ENCODE results near the gene DYRK1B.

The DYRK1B gene

DNA sequence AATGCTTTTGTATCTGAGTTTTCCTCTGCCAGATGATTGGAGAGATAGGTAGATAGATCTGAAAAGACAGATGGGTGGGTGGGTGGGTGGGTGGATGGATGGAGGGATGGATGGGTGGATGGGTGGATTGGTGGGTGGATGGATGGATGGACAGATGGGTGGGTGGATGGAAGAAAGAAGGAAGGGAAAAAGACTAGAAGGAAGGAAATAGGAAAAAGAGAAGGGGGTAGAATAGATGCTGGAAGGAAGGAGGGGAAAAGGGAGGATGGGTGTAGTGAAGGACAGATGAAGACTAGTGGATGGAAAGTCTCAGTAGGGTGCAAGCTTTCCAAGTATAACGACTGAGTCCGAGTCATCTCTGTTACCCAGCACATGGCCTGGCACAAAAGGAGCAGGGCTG, 31.2 kb upstream of the DYRK1B start:
- FAIRE-seq (no peak), DNase-seq (ENCODE audit: extremely low spot score, insufficient read length, low read depth) (no peak)

DNA sequence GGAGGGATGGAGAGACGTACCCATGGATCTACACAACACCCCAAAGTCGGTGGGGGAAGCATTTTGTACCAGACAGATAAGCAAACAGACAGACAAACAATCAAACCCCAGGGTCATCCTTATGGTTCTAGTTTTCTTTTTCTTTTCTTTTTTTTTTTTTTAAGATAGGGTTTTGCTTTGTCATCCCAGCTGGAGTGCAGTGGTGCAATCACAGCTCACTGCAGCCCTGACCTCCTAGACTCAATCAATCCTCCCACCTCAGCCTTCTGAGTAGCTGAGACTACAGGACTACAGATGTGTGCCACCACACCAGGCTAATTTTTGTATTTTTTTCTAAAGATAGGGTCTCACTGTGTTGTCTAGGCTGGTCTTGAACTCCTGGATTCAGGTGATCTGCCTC, 30.2 kb upstream of the DYRK1B start:
- FAIRE-seq (no peak), DNase-seq (ENCODE audit: extremely low spot score, insufficient read length, low read depth) (no peak)

DNA sequence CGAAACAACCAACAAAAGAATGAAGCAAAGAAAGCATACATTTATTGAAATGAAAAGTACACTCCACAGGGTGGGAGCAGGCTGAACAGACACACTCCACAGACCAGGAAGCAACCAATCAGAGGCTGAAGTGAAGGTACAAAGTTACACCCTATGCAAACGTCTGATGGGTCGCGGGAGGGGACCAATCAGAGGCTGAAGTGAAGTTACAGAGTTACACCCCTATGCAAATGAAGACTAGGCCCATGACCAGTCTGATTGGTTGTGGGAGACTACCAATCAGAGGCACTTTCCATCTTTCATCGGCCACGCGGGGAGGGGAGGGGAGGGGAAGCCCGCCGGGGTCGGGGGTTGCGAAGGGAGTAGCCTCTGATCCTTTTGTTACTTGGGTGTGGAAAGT, 24.6 kb upstream of the DYRK1B start:
- no peak for DNase-seq (ENCODE audit: extremely low spot score, insufficient read length, low read depth)
- FAIRE-seq, result no peak

DNA sequence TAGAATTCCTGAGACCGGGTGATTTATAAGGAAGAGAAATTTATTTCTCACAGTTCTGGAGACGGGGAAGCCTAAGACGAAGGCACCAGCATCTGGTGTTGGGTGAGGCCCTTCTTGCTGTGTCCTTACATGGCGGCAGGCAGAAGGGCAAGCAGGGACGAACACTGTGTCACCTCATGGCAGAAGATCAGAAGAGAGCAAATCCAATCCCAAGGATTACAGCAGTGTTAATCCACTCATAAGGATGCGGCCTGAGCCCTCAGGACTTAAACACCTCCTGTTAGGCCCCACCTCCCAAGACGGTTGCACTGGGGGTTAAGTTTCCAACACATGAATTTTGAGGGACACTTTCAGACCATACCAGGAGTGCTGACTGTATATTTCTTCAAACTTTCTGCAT, 18.9 kb upstream of the DYRK1B start:
- FAIRE-seq, result no peak

DNA sequence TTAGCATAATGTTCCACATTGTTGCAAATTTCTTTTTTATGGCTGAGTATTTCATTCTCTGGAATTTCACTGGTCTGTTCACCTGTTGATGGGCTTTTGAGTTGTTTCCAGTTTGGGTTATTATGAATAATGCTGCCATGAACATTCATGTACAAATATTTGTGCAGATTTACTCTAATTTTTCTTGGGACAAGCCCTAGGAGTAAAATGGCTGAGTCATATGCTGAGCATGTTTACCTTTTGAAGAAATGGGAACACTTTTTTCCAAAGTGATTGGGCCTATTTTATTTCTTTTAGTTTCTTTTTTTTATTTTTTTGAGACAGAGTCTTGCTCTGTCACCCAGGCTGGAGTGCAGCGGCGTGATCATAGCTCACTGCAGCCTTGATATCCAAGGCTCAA, 16.9 kb upstream of the DYRK1B start:
- DNase-seq (ENCODE audit: extremely low spot score, insufficient read length, low read depth) (no peak), FAIRE-seq (no peak)

More for the DNA sequence above, 18.9 kb upstream of the DYRK1B start:
- DNase-seq (ENCODE audit: extremely low spot score, insufficient read length, low read depth), result no peak

DNA sequence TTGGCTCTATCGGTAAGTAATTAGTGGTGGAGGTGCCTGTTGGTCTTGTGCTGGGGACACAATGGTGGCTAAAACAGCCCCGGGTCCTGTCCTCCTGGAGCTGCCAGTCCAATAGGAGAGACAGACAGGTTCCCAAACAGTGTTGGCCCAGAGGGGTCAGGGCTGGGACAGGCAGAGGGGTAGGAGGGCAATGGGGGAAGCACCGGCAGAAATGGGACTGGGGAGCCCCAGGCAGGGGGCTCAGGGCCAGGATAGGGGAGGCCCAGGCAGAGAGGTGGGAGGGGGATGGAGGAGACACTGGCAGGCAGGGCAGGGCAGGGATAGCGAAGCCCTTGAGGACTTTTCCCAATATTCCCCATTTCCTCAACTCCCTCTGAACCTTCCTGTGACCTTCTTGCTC, 14.4 kb upstream of the DYRK1B start:
- no peak for FAIRE-seq
- no peak for DNase-seq (ENCODE audit: extremely low spot score, insufficient read length, low read depth)

DNA sequence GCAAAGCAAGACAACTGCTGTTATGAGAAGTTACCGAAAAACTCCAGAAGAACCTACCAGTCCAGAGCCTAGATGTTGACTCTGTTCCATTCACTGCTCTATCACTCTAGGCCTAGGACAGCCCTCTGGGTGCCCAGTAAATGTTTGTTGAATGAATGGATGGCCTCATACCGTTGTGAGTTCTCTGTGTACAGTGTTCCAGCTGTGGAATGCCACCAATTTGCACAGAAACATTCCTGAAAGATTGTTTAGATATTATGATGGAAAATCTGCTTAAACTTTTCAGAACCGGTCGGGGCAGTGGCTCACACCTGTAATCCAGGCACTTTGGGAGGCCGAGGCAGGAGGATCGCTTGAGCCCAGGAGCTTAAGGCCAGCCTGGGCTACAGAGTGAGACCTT, 13.6 kb upstream of the DYRK1B start:
- DNase-seq (ENCODE audit: extremely low spot score, insufficient read length, low read depth), result no peak
- no peak for FAIRE-seq

DNA sequence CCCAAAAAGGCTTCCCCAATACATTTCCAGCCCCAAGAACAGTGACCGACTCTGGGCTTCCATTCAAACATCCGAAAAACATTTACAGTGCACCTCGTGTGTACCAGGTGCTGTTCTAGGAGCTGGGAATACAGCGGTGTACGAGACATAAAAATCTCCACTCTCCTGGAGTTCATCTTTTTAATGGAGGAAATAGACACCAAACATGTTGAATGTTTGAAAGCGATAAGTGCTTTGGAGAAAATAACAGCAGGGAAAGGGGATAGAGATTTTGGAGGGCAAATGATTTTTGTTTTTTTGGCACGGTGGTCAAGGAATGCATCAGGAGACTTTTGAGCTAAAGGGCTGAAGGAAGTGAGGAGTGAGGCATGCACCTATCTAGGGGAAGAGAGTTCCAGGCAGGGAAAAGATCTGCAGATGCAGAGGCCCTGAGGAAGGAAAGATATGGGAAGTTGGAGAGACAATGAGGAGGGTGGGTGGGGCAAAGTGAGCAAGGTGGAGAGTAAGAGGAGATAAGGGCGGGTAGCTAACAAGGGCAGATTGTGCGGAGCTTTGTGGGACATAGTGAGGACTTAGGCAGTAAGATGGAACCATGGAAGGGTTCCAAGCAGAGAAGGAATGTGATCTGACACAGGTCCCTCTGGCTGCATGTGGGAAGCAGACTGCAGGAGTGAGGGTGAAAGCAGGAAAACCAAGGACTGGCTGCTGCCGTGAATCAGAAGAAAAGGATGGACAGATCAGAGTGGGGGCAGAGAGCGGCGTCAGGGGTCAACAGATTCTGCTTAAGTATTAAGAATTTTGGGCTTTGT, 12.9 kb upstream of the DYRK1B start:
- FAIRE-seq, result no peak
- no peak for DNase-seq (ENCODE audit: extremely low spot score, insufficient read length, low read depth)

DNA sequence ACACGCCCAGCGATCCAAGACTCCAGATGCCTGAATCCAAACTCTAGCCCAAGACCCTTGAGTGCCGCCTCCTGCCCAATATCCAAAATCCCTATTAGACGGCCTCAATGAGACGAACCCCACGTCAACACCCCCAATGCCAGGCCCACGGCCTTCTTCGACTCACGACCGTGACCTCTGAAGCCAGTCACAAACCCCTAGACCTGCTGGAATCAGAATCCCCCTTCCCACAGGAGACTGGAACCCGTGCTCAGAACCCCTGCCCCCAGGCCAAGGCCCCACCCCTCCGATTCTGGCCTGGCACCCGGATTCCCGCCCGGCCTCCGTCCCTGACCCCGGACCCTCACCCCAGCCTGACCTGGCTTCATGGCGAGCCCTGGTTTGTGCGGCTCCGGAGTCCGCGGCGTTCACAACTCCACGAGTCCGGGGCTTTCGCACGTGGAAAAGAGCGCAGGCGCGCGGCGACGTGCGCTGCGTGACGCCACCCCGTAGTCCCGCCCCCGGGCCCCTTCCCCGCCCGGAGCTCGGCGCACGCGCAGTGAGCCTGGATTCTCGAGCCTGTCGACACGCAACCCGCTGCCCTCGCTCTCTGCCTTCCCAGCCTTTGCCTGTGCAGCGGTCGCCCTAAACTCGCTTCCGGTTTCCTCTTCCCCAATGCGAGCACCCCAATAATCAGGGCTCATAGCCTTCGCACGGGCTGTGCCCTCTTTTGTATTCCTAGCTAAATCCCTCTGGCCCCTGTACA, 12.1 kb upstream of the DYRK1B start, which contains the start of gene FBL:
FBL (minus strand) TSS at position 447 of the 745 bp plus-strand sequence; CDS start at position 368, 79 bp downstream.
- DNase-seq (ENCODE audit: extremely low spot score, insufficient read length, low read depth) (peak; percentile 99), FAIRE-seq (peak; percentile 93)

DNA sequence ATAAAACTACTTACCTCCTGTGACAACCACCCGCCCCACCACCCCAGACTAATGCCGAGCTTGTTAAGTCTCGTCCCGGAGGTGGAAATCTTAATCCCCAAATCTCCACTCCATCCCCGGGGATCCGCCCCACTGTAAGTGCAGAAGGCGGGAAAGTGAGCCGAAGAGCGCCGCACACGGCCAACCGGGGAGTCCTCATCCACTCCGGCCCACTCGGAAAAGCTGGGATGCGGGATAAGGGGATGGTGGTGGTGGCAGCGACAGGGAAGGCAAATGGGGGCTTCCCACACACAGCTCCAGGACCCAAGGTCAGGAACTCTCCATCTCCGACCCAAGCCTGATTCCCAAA, 11.6 kb upstream of the DYRK1B start:
- DNase-seq (ENCODE audit: extremely low spot score, insufficient read length, low read depth), result no peak
- no peak for FAIRE-seq

DNA sequence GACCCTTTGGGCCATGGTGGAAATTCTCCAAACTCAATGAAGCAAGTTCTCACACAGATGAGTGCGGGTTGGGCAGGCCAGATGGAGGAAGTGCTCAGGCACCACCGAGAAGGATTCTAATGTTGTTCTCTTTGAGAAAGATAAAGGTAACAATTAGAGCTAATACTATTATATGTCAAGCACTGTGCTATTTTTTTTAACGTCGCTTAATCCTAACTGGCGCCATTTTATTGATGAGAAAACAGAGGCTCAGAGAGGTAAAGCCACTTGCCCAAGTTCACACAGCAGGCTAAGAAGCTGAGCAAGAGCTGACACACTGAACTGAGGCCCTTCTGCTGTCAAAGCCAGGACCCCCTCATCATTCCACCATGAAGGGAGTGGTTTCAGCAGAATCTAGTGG, 11.2 kb upstream of the DYRK1B start:
- DNase-seq (ENCODE audit: extremely low spot score, insufficient read length, low read depth) (no peak), FAIRE-seq (no peak)

DNA sequence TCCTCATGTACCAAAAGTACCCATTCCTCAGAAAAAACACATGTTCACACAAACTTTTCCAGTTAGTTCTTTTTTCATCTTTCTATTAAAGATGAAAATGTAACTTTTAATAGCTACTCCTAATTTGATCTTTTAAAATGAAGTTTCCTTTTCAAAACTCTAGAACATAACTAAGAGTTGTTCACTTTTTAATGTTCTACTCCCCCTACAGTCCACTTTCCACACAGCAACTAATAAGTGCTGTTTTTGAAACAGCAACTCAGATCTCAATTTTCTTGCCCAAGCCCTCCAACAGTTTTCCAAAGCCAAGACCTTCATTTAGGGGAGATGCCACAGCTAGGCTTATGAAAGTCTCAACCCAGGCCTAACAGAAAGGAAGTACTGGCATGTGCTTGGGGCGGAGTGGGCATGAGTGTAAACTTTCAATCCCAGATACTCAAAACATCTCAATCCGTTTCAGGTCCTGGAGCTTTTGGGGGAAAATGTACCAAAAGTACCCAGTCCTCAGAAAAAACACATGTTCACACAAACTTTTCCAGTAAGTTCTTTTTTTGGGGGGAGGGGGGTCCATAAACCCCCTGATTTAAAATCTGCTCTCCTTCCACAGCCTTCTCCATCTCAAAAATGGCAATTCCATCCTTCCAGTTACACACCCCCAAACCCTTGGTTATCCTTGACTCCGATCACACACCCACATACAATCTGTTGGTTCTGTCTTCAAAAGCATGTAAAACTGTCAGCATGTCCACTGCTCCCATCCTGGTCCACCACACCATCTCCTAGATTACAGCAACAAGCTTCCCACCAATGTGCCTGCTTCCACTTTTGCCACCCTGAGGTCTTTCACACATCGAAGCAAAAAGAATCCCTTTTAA, 10.2 kb upstream of the DYRK1B start:
- FAIRE-seq (peak; percentile 56), DNase-seq (ENCODE audit: extremely low spot score, insufficient read length, low read depth) (no peak)

DNA sequence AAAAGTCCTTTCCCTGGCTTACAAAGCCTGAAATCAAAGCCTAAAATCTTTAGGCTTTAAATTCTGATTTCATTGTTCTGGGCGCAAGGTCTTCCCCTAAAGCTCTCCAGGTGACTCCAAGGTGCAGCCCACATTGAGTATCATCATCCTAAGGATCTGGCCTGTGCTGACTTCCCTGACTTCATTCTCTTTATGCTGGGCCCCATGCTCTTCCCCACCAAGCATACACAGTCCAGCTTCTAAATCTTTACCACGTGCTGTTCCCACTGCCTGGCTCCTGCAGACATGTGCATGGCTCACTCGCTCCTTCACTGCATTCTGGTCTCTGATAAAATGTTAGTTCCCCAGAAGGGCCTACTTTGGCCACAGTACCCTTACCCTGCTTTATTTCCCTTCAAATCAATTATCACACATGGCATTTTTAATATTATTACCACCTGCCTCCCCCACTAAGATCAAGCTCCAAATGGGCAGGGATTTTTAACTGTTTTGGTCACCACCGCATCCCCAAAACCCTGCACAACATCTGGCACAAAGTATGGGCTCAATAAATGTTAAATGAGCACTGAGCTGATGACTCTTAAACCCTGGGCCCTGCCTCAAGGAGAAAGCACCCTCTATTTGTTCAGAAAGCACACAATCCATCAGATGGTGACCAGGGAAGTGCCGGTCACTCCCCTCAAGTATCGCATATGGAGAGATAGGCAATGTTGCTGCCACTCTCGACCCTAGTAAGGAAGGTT, 8.9 kb upstream of the DYRK1B start:
- no peak for FAIRE-seq
- no peak for DNase-seq (ENCODE audit: extremely low spot score, insufficient read length, low read depth)

DNA sequence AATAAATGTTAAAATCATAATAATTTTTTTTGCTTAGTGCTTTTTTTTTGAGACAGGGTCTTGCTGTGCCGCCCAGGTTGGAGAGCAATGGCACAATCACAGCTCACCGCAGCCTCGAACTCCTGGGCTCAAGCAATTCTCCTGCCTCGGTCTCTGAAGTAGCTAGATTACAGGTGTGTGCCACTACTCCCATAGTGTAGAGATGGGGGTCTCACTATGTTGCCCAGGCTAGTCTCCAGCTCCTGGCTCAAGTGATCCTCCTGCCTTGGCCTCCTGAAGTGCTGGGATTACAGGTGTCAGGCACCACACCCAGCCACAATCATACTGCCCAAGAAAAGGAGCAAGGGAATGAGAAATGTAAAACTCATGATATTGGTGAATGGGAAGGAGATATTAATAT, 7.1 kb upstream of the DYRK1B start:
- FAIRE-seq (no peak), DNase-seq (ENCODE audit: extremely low spot score, insufficient read length, low read depth) (no peak)

DNA sequence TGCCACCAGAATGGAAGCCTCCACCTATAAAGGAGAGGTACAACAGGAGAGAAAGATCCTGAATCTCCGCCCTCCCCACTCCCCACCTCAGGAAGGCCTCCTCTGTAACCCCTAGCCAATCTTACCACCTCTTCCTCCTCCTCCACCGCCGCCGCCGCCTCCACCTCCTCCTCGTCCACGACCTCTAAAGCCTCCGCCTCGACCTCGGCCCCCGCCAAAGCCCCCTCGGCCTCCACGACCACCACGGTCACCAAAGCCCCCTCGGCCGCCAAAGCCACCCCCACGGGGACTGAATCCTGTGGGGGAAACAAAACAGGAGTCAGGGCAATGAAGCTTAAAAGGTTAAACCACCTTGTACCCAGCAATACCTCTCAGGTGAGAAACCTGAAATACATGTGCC, 6.5 kb upstream of the DYRK1B start:
- DNase-seq (ENCODE audit: extremely low spot score, insufficient read length, low read depth), result no peak
- no peak for FAIRE-seq

DNA sequence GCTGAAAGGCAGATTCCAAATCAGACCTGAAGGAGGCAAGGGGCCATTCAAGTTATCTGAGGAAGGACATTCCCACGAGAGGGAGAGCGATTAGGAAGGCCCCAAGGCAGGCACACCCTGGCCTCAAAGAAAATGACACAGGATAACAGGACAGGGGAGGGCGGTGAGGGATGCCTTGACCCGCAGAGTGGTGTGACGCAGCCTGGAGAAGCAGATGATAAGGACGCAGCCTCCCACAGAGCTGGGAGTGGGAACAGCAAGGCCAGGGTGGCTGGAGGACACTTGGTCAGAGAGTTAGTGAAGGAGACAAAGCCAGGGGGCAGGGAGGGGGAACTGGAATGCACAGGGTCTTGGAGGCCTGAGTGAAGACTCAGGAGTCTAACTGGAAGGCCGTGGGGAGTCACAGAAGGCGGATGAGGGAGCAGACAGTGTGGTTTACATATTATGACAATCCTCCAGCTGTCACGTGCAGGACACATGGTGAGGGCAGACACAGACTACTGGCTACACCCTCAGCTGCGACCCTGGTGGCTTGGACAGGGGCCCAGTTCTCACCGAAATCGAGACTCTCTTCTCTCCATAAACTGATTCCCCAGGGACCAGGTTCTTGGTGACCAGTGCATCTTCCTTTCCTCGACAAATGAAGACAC, 5.8 kb upstream of the DYRK1B start:
- FAIRE-seq, result no peak
- no peak for DNase-seq (ENCODE audit: extremely low spot score, insufficient read length, low read depth)

DNA sequence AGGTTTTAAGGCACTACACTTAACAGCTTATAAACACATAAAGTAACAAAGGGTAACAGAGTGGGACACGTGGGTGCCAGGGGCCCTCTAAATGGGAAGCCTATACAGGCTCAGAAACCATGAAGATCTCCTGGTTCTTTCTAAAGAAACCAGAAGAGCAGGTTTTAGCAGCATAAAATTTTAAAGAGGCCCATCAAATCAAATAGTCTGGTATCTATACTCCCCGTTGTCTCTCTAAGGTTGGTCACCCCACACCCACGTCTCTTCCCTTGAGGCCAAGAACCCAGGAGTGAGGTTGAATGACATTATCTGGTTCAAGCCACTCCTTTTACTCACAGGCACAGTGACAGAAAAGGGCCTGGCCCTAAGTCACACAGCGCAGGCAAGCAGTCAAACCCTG, 4.6 kb upstream of the DYRK1B start:
- FAIRE-seq, result no peak
- no peak for DNase-seq (ENCODE audit: extremely low spot score, insufficient read length, low read depth)

DNA sequence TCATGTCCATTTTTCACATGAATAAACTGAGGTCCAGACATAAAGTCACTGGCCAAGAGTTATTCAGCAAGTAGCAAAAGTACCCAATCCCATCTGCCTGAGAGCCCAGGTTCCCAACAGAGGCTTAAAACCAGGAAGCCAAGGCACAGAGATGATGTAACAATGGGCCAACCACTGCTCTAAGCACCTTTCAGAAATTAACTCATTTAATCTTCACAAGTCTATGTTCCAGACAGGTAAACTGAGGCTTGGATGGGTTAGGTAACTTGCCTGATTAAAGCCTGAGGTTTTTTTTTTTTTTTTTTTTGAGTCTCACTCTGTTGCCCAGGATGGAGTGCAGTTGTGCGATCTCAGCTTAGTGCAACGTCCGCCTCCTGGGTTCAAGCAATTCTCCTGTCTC, 4.0 kb upstream of the DYRK1B start:
- FAIRE-seq, result no peak

DNA sequence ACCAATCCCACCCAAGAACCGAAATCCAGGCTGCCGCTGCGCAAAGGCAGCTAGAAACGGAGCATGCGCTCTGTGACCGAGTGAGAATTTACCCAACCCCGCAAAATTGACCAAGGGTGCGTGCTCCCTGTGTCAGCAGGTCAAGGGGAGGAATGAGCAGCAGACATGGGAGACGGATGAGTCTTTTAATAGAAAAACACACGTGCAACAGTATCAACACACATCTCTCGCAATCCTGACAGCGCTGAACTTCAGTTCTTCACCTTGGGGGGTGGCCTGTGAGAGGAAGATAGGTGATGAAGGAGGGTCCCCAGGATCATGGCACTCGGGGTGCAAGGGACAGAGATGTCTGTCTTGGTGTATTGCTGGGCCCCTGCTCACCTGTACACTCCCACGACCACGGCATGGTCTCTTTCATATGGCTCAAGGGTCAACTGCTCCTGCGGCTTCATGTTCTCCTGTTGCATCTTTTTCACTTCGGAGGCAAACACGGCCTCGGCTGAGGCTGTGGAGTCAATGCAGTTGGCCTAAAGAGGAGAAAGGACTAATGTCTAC, 402 bp upstream of the DYRK1B start:
- DNase-seq (ENCODE audit: extremely low spot score, insufficient read length, low read depth), result no peak
- peak; percentile 97 for FAIRE-seq

More for the DNA sequence above, 4.0 kb upstream of the DYRK1B start:
- DNase-seq (ENCODE audit: extremely low spot score, insufficient read length, low read depth), result no peak

Measured in GM18507 (cell line).